Stimulated activated CD4-positive, alpha-beta T cell treated with anti-CD3 and anti-CD28 coated beads, Interleukin-15, amount 100 ng/mL, for 1 hour (primary cell): ENCODE results near the gene VTA1.
A peak's percentile ranks its signal among the peaks of the same experiment; 100 is the strongest.
"Not testable (repeated sequence)": the region's sequence is repeated elsewhere in the genome, so short reads cannot be mapped to it uniquely, and the experiment has no call there.

Source experiments
- DNase-seq, 2 donors: peaks; one replicate each; pipeline ENCODE4 v3.0.0-alpha.2; 2020; ENCODE audit warnings: low read depth in 1 of 2, low spot score in 1 of 2

Gene VTA1

GRCh38 chr6:142223938-142224337 is 76.9 kb downstream of the VTA1 start:
- no peak for DNase-seq

- no peak for DNase-seq
Measured at GRCh38 chr6:142225115-142225514, 78.1 kb downstream of the VTA1 start.

- no peak for DNase-seq
Measured at GRCh38 chr6:142225552-142225951, 78.5 kb downstream of the VTA1 start.

- no peak for DNase-seq
Measured at GRCh38 chr6:142226731-142227130, 79.7 kb downstream of the VTA1 start.

- DNase-seq = not testable (repeated sequence)
Measured at GRCh38 chr6:142229518-142230270, 82.6 kb downstream of the VTA1 start.

- DNase-seq = peak in 1 of 2 donors; percentile 1
Measured at GRCh38 chr6:142232206-142233044, 85.4 kb downstream of the VTA1 start.

- no peak for DNase-seq
Measured at GRCh38 chr6:142233945-142234682, 87.1 kb downstream of the VTA1 start.

GRCh38 chr6:142235272-142235671 is 88.2 kb downstream of the VTA1 start:
- no peak for DNase-seq

- no peak for DNase-seq
Measured at GRCh38 chr6:142235791-142236190, 88.7 kb downstream of the VTA1 start.

GRCh38 chr6:142236691-142237090 is 89.6 kb downstream of the VTA1 start:
- DNase-seq = no peak

- no peak for DNase-seq
Measured at GRCh38 chr6:142238881-142239280, 91.8 kb downstream of the VTA1 start.

GRCh38 chr6:142240179-142240578 is 93.1 kb downstream of the VTA1 start:
- DNase-seq = no peak

GRCh38 chr6:142241061-142241460 is 94.0 kb downstream of the VTA1 start:
- no peak for DNase-seq

GRCh38 chr6:142242269-142242668 is 95.2 kb downstream of the VTA1 start:
- no peak for DNase-seq

- DNase-seq = no peak
Measured at GRCh38 chr6:142246960-142247359, 99.9 kb downstream of the VTA1 start.

GRCh38 chr6:142249266-142249665 is 102.2 kb downstream of the VTA1 start:
- no peak for DNase-seq

GRCh38 chr6:142251930-142252445 is 104.9 kb downstream of the VTA1 start:
- DNase-seq = no peak

GRCh38 chr6:142254513-142254912 is 107.5 kb downstream of the VTA1 start:
- no peak for DNase-seq

- no peak for DNase-seq
Measured at GRCh38 chr6:142255785-142256184, 108.7 kb downstream of the VTA1 start.

- DNase-seq = no peak
Measured at GRCh38 chr6:142258305-142258704, 111.2 kb downstream of the VTA1 start.

- no peak for DNase-seq
Measured at GRCh38 chr6:142258757-142259156, 111.7 kb downstream of the VTA1 start.
